HL-60 (cell line): ENCODE data around the gene ADAMTS1.

Source experiments
- GABPA ChIP-seq: IDR thresholded peaks from 2 replicates; pipeline ENCODE4 v1.6.1; 2012; ENCODE audit warnings: low read depth
- POLR2AphosphoS5 ChIP-seq: IDR thresholded peaks from 2 replicates; pipeline ENCODE4 v1.6.1; 2012; ENCODE audit warnings: low read depth
- TF ChIP-seq, protein P1 (sequence below): IDR thresholded peaks from one replicate; pipeline ENCODE4 v1.5.1; 2011; ENCODE audit warnings: low read length, control low read depth, inconsistent platforms; ENCODE audit not compliant: insufficient read depth

DNA sequence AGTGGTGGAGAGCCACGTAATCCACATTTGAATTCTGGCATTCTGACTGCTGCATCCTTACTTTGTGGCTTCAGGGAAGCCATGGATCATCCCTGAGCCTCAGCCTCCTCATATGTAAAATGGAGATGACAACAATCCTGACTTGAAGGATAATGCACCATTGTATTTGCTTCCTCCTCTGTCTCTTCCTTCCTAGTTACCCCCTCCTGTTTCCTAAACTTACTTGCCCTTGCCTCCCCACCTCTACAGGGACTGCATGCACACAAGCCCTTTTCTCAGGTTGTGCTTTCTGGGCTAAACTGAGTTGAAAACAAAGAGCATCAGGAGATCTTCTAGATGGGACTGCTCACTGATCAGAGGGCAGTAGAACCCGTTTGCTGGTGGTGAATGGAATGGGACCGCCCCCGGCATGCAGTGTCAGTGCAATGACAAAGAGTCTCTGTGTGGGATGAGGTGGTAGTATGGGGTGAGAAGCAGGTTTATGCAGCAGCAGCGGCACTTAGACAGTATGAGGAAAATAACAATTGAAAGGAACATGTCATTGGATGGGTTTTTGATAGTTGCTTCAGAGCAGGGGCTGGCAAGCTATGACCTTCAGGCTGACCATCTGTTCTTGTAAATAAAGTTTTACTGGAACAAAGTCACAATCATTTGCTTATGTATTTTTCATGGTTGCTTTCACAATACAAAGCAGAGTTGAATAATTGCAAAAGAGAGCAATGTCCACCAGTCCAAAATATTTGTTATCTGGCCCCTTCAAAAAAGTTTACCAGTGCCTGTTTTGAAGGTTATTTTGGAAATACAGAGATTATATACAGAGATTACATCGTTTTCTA, 6.1 kb upstream of the ADAMTS1 start:
- TF ChIP-seq, protein P1, sequence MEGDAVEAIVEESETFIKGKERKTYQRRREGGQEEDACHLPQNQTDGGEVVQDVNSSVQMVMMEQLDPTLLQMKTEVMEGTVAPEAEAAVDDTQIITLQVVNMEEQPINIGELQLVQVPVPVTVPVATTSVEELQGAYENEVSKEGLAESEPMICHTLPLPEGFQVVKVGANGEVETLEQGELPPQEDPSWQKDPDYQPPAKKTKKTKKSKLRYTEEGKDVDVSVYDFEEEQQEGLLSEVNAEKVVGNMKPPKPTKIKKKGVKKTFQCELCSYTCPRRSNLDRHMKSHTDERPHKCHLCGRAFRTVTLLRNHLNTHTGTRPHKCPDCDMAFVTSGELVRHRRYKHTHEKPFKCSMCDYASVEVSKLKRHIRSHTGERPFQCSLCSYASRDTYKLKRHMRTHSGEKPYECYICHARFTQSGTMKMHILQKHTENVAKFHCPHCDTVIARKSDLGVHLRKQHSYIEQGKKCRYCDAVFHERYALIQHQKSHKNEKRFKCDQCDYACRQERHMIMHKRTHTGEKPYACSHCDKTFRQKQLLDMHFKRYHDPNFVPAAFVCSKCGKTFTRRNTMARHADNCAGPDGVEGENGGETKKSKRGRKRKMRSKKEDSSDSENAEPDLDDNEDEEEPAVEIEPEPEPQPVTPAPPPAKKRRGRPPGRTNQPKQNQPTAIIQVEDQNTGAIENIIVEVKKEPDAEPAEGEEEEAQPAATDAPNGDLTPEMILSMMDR = no peak
- TF ChIP-seq POLR2AphosphoS5 (no peak), GABPA (no peak)
